HepG2 (cell line): ENCODE data around the gene UCP1. TPM values are rescaled to one million over a fixed set of nuclear protein-coding genes. Genes with fewer than 3 reads are reported as not detected.

ENCODE experiments used
- ASH2L ChIP-seq: fragments of 300-600, 200-600 bp; sonication (generic); IDR thresholded peaks from 2 replicates; pipeline ENCODE4 v1.7.0; 2017; ENCODE audit warnings: low read depth, mild to moderate bottlenecking, moderate library complexity, mixed read lengths, low read length; ENCODE audit not compliant: insufficient read length
- ATF4 ChIP-seq, 2 experiments: fragments of 450-650 bp in 1 of 2; sonication (generic) in 1 of 2; formaldehyde crosslinking; IDR thresholded peaks; 2 replicates each; pipeline versions ENCODE4 v1.5.0 to v1.8.0; 2020 to 2022; ENCODE audit warnings: mild to moderate bottlenecking in 1 of 2, missing genetic modification reagents in 1 of 2
- EEA1 ChIP-seq: sonication (generic); formaldehyde crosslinking; IDR thresholded peaks from 2 replicates; pipeline ENCODE4 v1.5.1; 2020; ENCODE audit warnings: mild to moderate bottlenecking, missing genetic modification reagents, borderline replicate concordance
- HNF1B ChIP-seq: sonication (generic); formaldehyde crosslinking; IDR thresholded peaks from 2 replicates; pipeline ENCODE4 v1.5.1; 2020; ENCODE audit warnings: mild to moderate bottlenecking, moderate library complexity, missing genetic modification reagents
- KLF13 ChIP-seq: sonication (generic); formaldehyde crosslinking; IDR thresholded peaks from 2 replicates; pipeline ENCODE4 v1.4.0; 2020; ENCODE audit warnings: mild to moderate bottlenecking, missing genetic modification reagents
- LBX2 ChIP-seq: sonication (generic); formaldehyde crosslinking; IDR thresholded peaks from 2 replicates; pipeline ENCODE4 v1.5.0; 2020; ENCODE audit warnings: missing genetic modification reagents, mild to moderate bottlenecking, borderline replicate concordance
- PATZ1 ChIP-seq: sonication (generic); formaldehyde crosslinking; IDR thresholded peaks from 2 replicates; pipeline ENCODE4 v1.4.0; 2020; ENCODE audit warnings: missing genetic modification reagents
- POLR2AphosphoS5 ChIP-seq: IDR thresholded peaks from 2 replicates; pipeline ENCODE4 v1.6.1; 2012; ENCODE audit warnings: low read depth, low read length
- PREB ChIP-seq: sonication (generic); formaldehyde crosslinking; IDR thresholded peaks from 2 replicates; pipeline ENCODE4 v1.4.0; 2020; ENCODE audit warnings: missing genetic modification reagents
- RBAK ChIP-seq: sonication (generic); formaldehyde crosslinking; IDR thresholded peaks from 2 replicates; pipeline ENCODE4 v1.5.1; 2020; ENCODE audit warnings: mild to moderate bottlenecking, missing genetic modification reagents
- RBFOX2 ChIP-seq: fragments of 200-400 bp; formaldehyde crosslinking; IDR thresholded peaks from 2 replicates; pipeline ENCODE4 v1.6.1; 2017; ENCODE audit warnings: low read depth, mild to moderate bottlenecking, low read length
- STAG1 ChIP-seq: sonication (generic); formaldehyde crosslinking; IDR thresholded peaks from 2 replicates; pipeline ENCODE4 v1.4.0; 2020; ENCODE audit warnings: missing genetic modification reagents
- ZBTB2 ChIP-seq: sonication (generic); formaldehyde crosslinking; IDR thresholded peaks from 2 replicates; pipeline ENCODE4 v1.8.0; 2022; ENCODE audit warnings: low read depth, missing genetic modification reagents
- ZNF281 ChIP-seq: sonication (generic); formaldehyde crosslinking; IDR thresholded peaks from 2 replicates; pipeline ENCODE4 v1.4.0; 2020; ENCODE audit warnings: missing genetic modification reagents, borderline replicate concordance
- ZNF720 ChIP-seq: sonication (generic); formaldehyde crosslinking; IDR thresholded peaks from 2 replicates; pipeline ENCODE4 v1.4.0; 2020; ENCODE audit warnings: missing genetic modification reagents
- ZNF782 ChIP-seq: sonication (generic); formaldehyde crosslinking; IDR thresholded peaks from 2 replicates; pipeline ENCODE4 v1.4.0; 2020; ENCODE audit warnings: missing genetic modification reagents, mild to moderate bottlenecking, borderline replicate concordance
- ZSCAN31 ChIP-seq: sonication (generic); formaldehyde crosslinking; IDR thresholded peaks from 2 replicates; pipeline ENCODE4 v1.5.0; 2020; ENCODE audit warnings: low read depth, mild to moderate bottlenecking, missing genetic modification reagents
- polyA plus RNA-seq, 8 experiments: library from polyadenylated mRNA; depleted of rRNA in 3 of 8; stranded (reverse) in 7 of 8; unstranded in 1 of 8; fragments of >200 nt; fragmentation: Illumina TruSeq in 4 of 8; extraction: Trizol in 4 of 8; gene quantifications; 2 replicates each; pipeline versions ENCODE4 v1.2.1 to v1.2.3, GENCODE V29; 2011 to 2016; ENCODE audit warnings: low read depth in 4 of 8, missing spikeins in 1 of 8, mixed read lengths in 1 of 8; ENCODE audit not compliant: insufficient read depth in 1 of 8
- total RNA-seq, 5 experiments: library from RNA; depleted of rRNA; stranded (reverse); fragments of >200 nt; fragmentation: Illumina TruSeq; extraction: Trizol; gene quantifications; 2 replicates each; pipeline ENCODE4 v1.2.3, GENCODE V29; 2016; ENCODE audit warnings: low read depth in 1 of 5

UCP1 gene
- total and polyA plus RNA-seq, 2 of the 13 experiments (the other 11 are each of a cell fraction or from before 2014, with no cell fraction given): 0.11 TPM

GRCh38 chr4:140523857-140524742 is 44.7 kb downstream of the UCP1 start, which contains the start of gene ELMOD2 (continued):
- TF ChIP-seq ZBTB2 (CRISPR knock-in tag) (0 out of 2 replicates have a peak, but pooled peaks have one; percentile 26), PATZ1 (CRISPR knock-in tag) (peak; percentile 54), PREB (CRISPR knock-in tag) (no peak), RBFOX2 (peak; percentile 95), ASH2L (peak; percentile 98), EEA1 (CRISPR knock-in tag) (no peak; the same call in 1 of the 2 replicates), KLF13 (CRISPR knock-in tag) (no peak), RBAK (CRISPR knock-in tag) (no peak), HNF1B (CRISPR knock-in tag) (peak; percentile 78), ZNF281 (CRISPR knock-in tag) (0 out of 2 replicates have a peak, but pooled peaks have one; percentile 7), ATF4 (CRISPR knock-in tag; IDR thresholded peaks at IDR 0.05) (no peak), ZSCAN31 (no peak), ZNF720 (CRISPR knock-in tag) (no peak), POLR2AphosphoS5 (peak; percentile 88), STAG1 (CRISPR knock-in tag) (peak; percentile 49), ZNF782 (peak; percentile 70; the same call in 1 of the 2 replicates), LBX2 (CRISPR knock-in tag) (no peak)
